HG03354 (cell line): Measurements from ENCODE around the gene EXOC6B.
A peak's percentile ranks its signal among the peaks of the same experiment; 100 is the strongest.

Experiments
- ATAC-seq: cut with Tn5 transposase; IDR thresholded peaks from one replicate; pipeline ENCODE4 v1.9.1; 2021; ENCODE audit warnings: mild to moderate bottlenecking; ENCODE audit not compliant: unreplicated experiment, poor library complexity, severe bottlenecking

The EXOC6B gene

GRCh38 chr2:72341639-72342038 is 484.2 kb downstream of the EXOC6B start:
- ATAC-seq = no peak

GRCh38 chr2:72340665-72341064 is 485.2 kb downstream of the EXOC6B start:
- no peak for ATAC-seq

GRCh38 chr2:72338076-72338475 is 487.8 kb downstream of the EXOC6B start:
- ATAC-seq = no peak

GRCh38 chr2:72332720-72333119 is 493.1 kb downstream of the EXOC6B start:
- ATAC-seq = no peak

- ATAC-seq = no peak
Observed at GRCh38 chr2:72330652-72331051, 495.2 kb downstream of the EXOC6B start.

GRCh38 chr2:72326759-72327158 is 499.1 kb downstream of the EXOC6B start:
- no peak for ATAC-seq

- ATAC-seq = peak; percentile 85
Observed at GRCh38 chr2:72325592-72326422, 500.0 kb downstream of the EXOC6B start.

GRCh38 chr2:72316774-72317173 is 509.1 kb downstream of the EXOC6B start:
- ATAC-seq = no peak

GRCh38 chr2:72300147-72300684 is 525.6 kb downstream of the EXOC6B start:
- no peak for ATAC-seq

- ATAC-seq = no peak
Observed at GRCh38 chr2:72293620-72294019, 532.2 kb downstream of the EXOC6B start.

- no peak for ATAC-seq
Observed at GRCh38 chr2:72292433-72292832, 533.4 kb downstream of the EXOC6B start.

- no peak for ATAC-seq
Observed at GRCh38 chr2:72291059-72291458, 534.8 kb downstream of the EXOC6B start.

- no peak for ATAC-seq
Observed at GRCh38 chr2:72289736-72290135, 536.1 kb downstream of the EXOC6B start.

- no peak for ATAC-seq
Observed at GRCh38 chr2:72289283-72289682, 536.5 kb downstream of the EXOC6B start.

- ATAC-seq = no peak
Observed at GRCh38 chr2:72278046-72278445, 547.8 kb downstream of the EXOC6B start.

- ATAC-seq = no peak
Observed at GRCh38 chr2:72276876-72277275, 549.0 kb downstream of the EXOC6B start.

- ATAC-seq = no peak
Observed at GRCh38 chr2:72276356-72276755, 549.5 kb downstream of the EXOC6B start.

- no peak for ATAC-seq
Observed at GRCh38 chr2:72275084-72275483, 550.7 kb downstream of the EXOC6B start.

GRCh38 chr2:72274380-72274797 is 551.4 kb downstream of the EXOC6B start:
- no peak for ATAC-seq

GRCh38 chr2:72273384-72273783 is 552.4 kb downstream of the EXOC6B start:
- ATAC-seq = no peak
